Measurements from ENCODE around the gene PIGR. TPM values are rescaled to one million over a fixed set of nuclear protein-coding genes. Genes with fewer than 3 reads are reported as not detected.

Gene PIGR
- total and polyA plus RNA-seq, 10 of the 15 experiments (the other 5 are each of a cell fraction or from before 2014, with no cell fraction given), result 0.96 to 7.6 (median 1.8) TPM

DNA sequence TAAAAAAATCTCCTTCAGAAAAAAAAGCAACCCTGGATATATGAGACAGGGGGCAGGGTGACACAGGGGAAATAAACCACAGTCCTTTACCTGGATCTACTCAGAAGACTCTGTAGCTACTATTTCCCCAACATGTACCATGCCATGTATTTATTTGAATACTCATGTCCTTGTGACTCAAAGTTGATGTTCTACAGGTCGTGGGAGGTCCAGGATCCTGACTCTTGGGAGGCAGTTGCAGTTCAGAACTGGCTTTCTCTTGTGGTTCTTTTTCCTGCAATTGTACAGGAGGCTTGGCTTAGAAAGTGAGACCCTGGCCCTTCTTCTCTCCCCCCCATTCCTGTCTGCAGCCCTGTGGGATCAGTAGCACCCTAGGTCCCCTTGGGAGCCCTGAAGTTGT is 54.9 kb downstream of the PIGR start (continued):
- no peak for TF ChIP-seq HDAC6 (IDR thresholded peaks at IDR 0.05; ENCODE audit: unreplicated experiment)
- TF ChIP-seq ASH2L (IDR thresholded peaks at IDR 0.05; ENCODE audit: borderline replicate concordance, low read depth), result no peak

DNA sequence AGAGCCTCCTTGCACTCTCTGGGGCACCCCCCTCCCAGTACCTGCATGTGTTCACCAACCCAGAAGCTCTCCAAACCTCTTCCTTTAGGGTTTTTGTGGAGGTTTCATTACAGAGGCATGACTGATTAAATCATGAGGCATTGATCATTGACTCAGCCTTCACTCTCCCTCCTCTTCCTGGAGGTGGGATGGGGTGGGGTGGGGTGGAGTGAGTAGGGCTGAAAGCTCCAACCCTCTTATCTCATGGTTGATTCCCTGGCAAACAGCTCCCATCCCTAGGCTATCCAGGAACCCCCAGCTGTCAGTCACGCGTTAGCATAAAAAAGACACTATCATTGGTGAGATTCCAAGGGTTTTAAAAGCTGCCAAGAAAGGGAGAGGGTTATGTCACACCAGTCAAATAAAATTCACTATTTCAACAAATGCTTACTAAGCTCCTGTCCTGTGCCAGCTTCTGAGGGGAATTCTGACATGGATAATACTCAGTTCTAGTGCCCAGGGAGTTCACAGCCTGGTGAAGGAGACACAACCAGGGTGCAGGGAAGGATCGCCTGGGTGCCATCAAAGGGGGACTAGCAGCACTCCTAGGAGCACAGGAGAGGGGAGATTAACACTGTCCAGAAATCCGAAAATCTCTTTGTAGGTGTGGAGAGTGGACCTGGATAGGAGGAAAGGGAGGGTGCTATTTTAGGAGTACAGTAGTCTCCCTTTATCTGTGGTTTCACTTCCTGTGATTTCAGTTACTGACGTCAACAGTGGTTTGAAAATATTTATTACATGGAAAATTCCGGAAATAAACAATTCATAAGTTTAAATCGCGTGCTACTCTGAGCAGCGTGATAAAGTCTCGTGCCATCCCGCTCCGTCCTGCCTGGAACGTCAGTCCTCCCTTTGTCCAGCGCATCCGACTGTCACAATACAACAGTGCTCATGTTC is 55.9 kb downstream of the PIGR start:
- no peak overlapping the region for H3K4me3 ChIP-seq

DNA sequence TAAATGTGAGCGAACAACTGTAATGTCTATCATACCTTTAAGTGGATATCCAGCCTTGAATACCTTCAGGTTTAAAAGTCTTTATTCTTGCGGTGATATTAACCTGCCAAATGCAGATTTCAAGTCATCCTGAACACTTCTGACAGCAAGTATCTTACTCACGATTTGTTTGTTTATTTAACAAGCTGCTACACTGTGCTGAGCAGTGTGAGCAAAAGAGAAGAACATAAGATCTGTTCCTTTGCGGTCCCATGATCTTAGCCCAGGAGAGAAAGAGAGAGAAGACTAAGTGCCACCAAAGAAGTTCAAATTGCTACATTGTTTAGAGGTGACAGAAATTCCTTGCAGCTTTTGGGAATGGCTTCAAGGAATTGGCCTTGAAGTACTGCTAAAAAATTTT is 58.6 kb downstream of the PIGR start:
- intact Hi-C loops (cut with micrococcal nuclease; ENCODE audit: unreplicated experiment) (no loop called here), in situ Hi-C loops (cut with MboI) (no loop called here)
- TF ChIP-seq ZNF622 (IDR thresholded peaks at IDR 0.05) (no peak), ESRRA (IDR thresholded peaks at IDR 0.05; ENCODE audit: low read length) (no peak), SP1 (IDR thresholded peaks at IDR 0.05; ENCODE audit: low read depth, low read length) (no peak)
- TF ChIP-seq, protein P1, sequence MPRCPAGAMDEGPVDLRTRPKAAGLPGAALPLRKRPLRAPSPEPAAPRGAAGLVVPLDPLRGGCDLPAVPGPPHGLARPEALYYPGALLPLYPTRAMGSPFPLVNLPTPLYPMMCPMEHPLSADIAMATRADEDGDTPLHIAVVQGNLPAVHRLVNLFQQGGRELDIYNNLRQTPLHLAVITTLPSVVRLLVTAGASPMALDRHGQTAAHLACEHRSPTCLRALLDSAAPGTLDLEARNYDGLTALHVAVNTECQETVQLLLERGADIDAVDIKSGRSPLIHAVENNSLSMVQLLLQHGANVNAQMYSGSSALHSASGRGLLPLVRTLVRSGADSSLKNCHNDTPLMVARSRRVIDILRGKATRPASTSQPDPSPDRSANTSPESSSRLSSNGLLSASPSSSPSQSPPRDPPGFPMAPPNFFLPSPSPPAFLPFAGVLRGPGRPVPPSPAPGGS (IDR thresholded peaks at IDR 0.05; ENCODE audit: borderline replicate concordance, insufficient read depth, low read depth, low read length, poor library complexity, severe bottlenecking), result no peak
- no peaks in the 10 kb centered on the region for H3K4me1 ChIP-seq (ENCODE audit: control insufficient read depth, insufficient read depth, low read length)
- ChIA-PET CTCF (interaction anchor here (1.0 to 1.5 kb wide), 5 partner anchors 7 to 95 kb away, joined by 3 to 5 read pairs (median 4); no protein-coding TSS in a partner anchor), POLR2A (no interaction called here), RAD21 (ENCODE audit: unreplicated experiment) (no interaction called here), SMC1A (ENCODE audit: uncharacterized antibody, unreplicated experiment) (interaction anchor here (0.7 to 1.5 kb wide), 8 partner anchors 9 to 160 kb away, joined by 3 to 4 read pairs (median 3); partner anchors contain the start of gene IL24)
- WGBS (ENCODE audit: insufficient coverage, insufficient replicate concordance, low lambda C conversion rate, missing lambda C conversion rate), result 69% methylated on average over 4 of the region's 4 CpGs
- no TSS peak for BruUV-seq (replicated peaks)
- FAIRE-seq, result no peak
- no peak for DNase-seq (ENCODE audit: low read depth, low spot score)
- H3K9me3 ChIP-seq (replicated peaks; ENCODE audit: control insufficient read depth, insufficient read depth, low read length), result no peaks in the 10 kb centered on the region
- H2AFZ ChIP-seq (ENCODE audit: control insufficient read depth, low read depth, low read length), result no peak overlapping the region
- no peaks in the 10 kb centered on the region for H3K27me3 ChIP-seq (replicated peaks in 1 of 2; ENCODE audit: control insufficient read depth in 2 of 2, insufficient read depth in 2 of 2, low read length in 1 of 2)
- no peak for ATAC-seq
- no peak overlapping the region for H3K4me2 ChIP-seq (ENCODE audit: control insufficient read depth, insufficient read depth)
- H3K79me2 ChIP-seq (ENCODE audit: control insufficient read depth, insufficient read depth, low read length), result no peaks in the 10 kb centered on the region
- no peak overlapping the region for H3K4me3 ChIP-seq
- H4K20me1 ChIP-seq (ENCODE audit: control insufficient read depth, insufficient read depth), result no peaks in the 10 kb centered on the region
- H3K27ac ChIP-seq (ENCODE audit: control insufficient read depth, insufficient read depth), result no peak overlapping the region
- H3K9ac ChIP-seq (ENCODE audit: control insufficient read depth, insufficient read depth, low read length), result no peak overlapping the region
- H3K36me3 ChIP-seq (ENCODE audit: control insufficient read depth in 2 of 2, insufficient read depth in 2 of 2, low read length in 1 of 2), result no peaks in the 10 kb centered on the region

More for the DNA sequence above, 55.9 kb downstream of the PIGR start:
- Histone ChIP-seq H3K79me2 (ENCODE audit: control insufficient read depth, insufficient read depth, low read length) (no peaks in the 10 kb centered on the region), H3K4me2 (ENCODE audit: control insufficient read depth, insufficient read depth) (no peak overlapping the region), H3K9me3 (replicated peaks; ENCODE audit: control insufficient read depth, insufficient read depth, low read length) (no peaks in the 10 kb centered on the region), H3K9ac (ENCODE audit: control insufficient read depth, insufficient read depth, low read length) (no peak overlapping the region), H3K36me3 (ENCODE audit: control insufficient read depth in 2 of 2, insufficient read depth in 2 of 2, low read length in 1 of 2) (no peaks in the 10 kb centered on the region), H4K20me1 (ENCODE audit: control insufficient read depth, insufficient read depth) (no peaks in the 10 kb centered on the region), H3K27me3 (replicated peaks in 1 of 2; ENCODE audit: control insufficient read depth in 2 of 2, insufficient read depth in 2 of 2, low read length in 1 of 2) (no peaks in the 10 kb centered on the region), H3K4me1 (ENCODE audit: control insufficient read depth, insufficient read depth, low read length) (no peaks in the 10 kb centered on the region), H2AFZ (ENCODE audit: control insufficient read depth, low read depth, low read length) (no peak overlapping the region), H3K27ac (ENCODE audit: control insufficient read depth, insufficient read depth) (no peak overlapping the region)
- WGBS (ENCODE audit: insufficient coverage, insufficient replicate concordance, low lambda C conversion rate, missing lambda C conversion rate), result 72% methylated on average over 15 of the region's 15 CpGs
- in situ Hi-C loops (cut with MboI), result no loop called here
- no TSS peak for BruUV-seq (replicated peaks)
- FAIRE-seq (no peak), DNase-seq (ENCODE audit: low read depth, low spot score) (no peak), ATAC-seq (no peak)
- ChIA-PET POLR2A (interaction anchor here (1.0 kb wide), 1 partner anchor 81 kb away, joined by 3 read pairs; no protein-coding TSS in a partner anchor), CTCF (interaction anchor here (0.6 to 0.7 kb wide), 2 partner anchors 17 to 82 kb away, joined by 3 to 4 read pairs; no protein-coding TSS in a partner anchor), RAD21 (ENCODE audit: unreplicated experiment) (no interaction called here), SMC1A (ENCODE audit: uncharacterized antibody, unreplicated experiment) (interaction anchor here (1.0 kb wide), 1 partner anchor 14 kb away, joined by 3 read pairs; no protein-coding TSS in a partner anchor)
- TF ChIP-seq IKZF1 (conservative IDR thresholded peaks at IDR 0.05), result 0 out of 2 replicates have a peak, but pooled peaks have one; percentile 24
- TF ChIP-seq NFXL1 (IDR thresholded peaks at IDR 0.05; ENCODE audit: borderline replicate concordance), result no peak
- intact Hi-C loops (cut with micrococcal nuclease; ENCODE audit: unreplicated experiment), result no loop called here
